PC-9 (cell line): Measurements from ENCODE around the gene CAPZB. TPM values are rescaled to one million over a fixed set of nuclear protein-coding genes. Genes with fewer than 3 reads are reported as not detected.

Experiments used
- BruUV-seq: library from RNA; stranded (reverse); fragments of 400-500 nt; replicated peaks from 2 replicates; lab custom pipeline; 2021; lab: Mats Ljungman, UMichigan
- CTCF ChIA-PET: fragments of 300-600 bp; sonication (Branson Sonifier 250); formaldehyde crosslinking; loops from one replicate; lab custom pipeline; 2022; ENCODE audit warnings: antibody characterized with exemption; lab: Charles Lee
- POLR2A ChIA-PET: fragments of 300-600 bp; sonication (Branson Sonifier 250); formaldehyde crosslinking; loops from one replicate; lab custom pipeline; 2022; ENCODE audit warnings: antibody characterized with exemption; ENCODE audit not compliant: unreplicated experiment; lab: Charles Lee
- DNase-seq, 2 experiments: peaks; one replicate each; pipeline versions ENCODE4 v3.0.0 to v3.0.0-alpha.2; 2015 to 2022; ENCODE audit warnings: mixed read lengths in 1 of 2
- H2AFZ ChIP-seq: fragments of 200-600 bp; sonication (generic); 2 replicates; pipeline ENCODE4 v1.8.1; 2017; ENCODE audit warnings: antibody characterized with exemption
- H3F3A ChIP-seq: fragments of 200-600 bp; sonication (generic); 2 replicates; pipeline ENCODE4 v1.8.1; 2017; ENCODE audit warnings: antibody characterized with exemption, mild to moderate bottlenecking, low read depth; ENCODE audit not compliant: insufficient read depth
- H3K27ac ChIP-seq: fragments of 200-600 bp; sonication (generic); 2 replicates; pipeline ENCODE4 v1.6.1; 2016; ENCODE audit warnings: mixed run types
- H3K27me3 ChIP-seq: fragments of 200-600 bp; sonication (generic); 2 replicates; pipeline ENCODE4 v1.6.1; 2016; ENCODE audit warnings: low read depth, mixed run types; ENCODE audit not compliant: insufficient read depth
- H3K36me3 ChIP-seq: fragments of 200-600 bp; sonication (generic); 2 replicates; pipeline ENCODE4 v1.6.1; 2016; ENCODE audit warnings: low read depth, mixed run types
- H3K4me1 ChIP-seq: fragments of 200-600 bp; sonication (generic); replicated peaks from 2 replicates; pipeline ENCODE4 v1.6.1; 2016; ENCODE audit warnings: mixed run types; ENCODE audit not compliant: insufficient read depth
- H3K4me2 ChIP-seq: fragments of 200-600 bp; sonication (generic); 2 replicates; pipeline ENCODE4 v1.6.1; 2017; ENCODE audit warnings: mixed run types
- H3K4me3 ChIP-seq: fragments of 200-600 bp; sonication (generic); 2 replicates; pipeline ENCODE4 v1.6.1; 2016; ENCODE audit warnings: mixed run types
- H3K79me2 ChIP-seq: fragments of 200-600 bp; sonication (generic); 2 replicates; pipeline ENCODE4 v1.6.1; 2017; ENCODE audit warnings: low read depth, mixed run types
- H3K9me2 ChIP-seq: fragments of 200-600 bp; sonication (generic); 2 replicates; pipeline ENCODE4 v1.8.1; 2017; ENCODE audit warnings: mild to moderate bottlenecking; ENCODE audit not compliant: insufficient read depth
- H3K9me3 ChIP-seq: fragments of 200-600 bp; sonication (generic); 2 replicates; pipeline ENCODE4 v1.8.1; 2016; ENCODE audit warnings: low read depth; ENCODE audit not compliant: insufficient read depth
- H4K20me1 ChIP-seq: fragments of 200-600 bp; sonication (generic); 2 replicates; pipeline ENCODE4 v1.8.1; 2017; ENCODE audit not compliant: insufficient read depth
- CTCF ChIP-seq: fragments of 200-600 bp; sonication (generic); conservative IDR thresholded peaks from 2 replicates; pipeline ENCODE4 v1.6.1; 2017; ENCODE audit warnings: mixed run types, antibody characterized with exemption, mild to moderate bottlenecking, moderate library complexity
- EZH2 ChIP-seq: fragments of 200-600 bp; sonication (generic); IDR thresholded peaks from 2 replicates; pipeline ENCODE4 v1.8.0; 2017; ENCODE audit warnings: antibody characterized with exemption, low read depth
- intact Hi-C: fragments of 100-400 bp; cut with micrococcal nuclease; formaldehyde crosslinking; loops from one replicate; pipeline ENCODE4 v1.10.0; 2022; ENCODE audit not compliant: unreplicated experiment
- total RNA-seq: library from RNA; stranded (reverse); gene quantifications from 2 replicates; pipeline ENCODE4 v1.2.3, GENCODE V29; 2021

Gene CAPZB
- total RNA-seq, 1 experiment from 2014 or later = 222 TPM

- BruUV-seq = no TSS peak
- CTCF ChIA-PET = no interaction called here
- TF ChIP-seq EZH2 (no peak), CTCF (no peak)
Observed at GRCh38 chr1:19294638-19295037, 190.7 kb downstream of the CAPZB start.

GRCh38 chr1:19289244-19289643, 196.1 kb downstream of the CAPZB start:
- TF ChIP-seq CTCF (no peak), EZH2 (no peak)
- H3K4me1 ChIP-seq = no peaks in the 10 kb centered on the region
- no peaks in the 10 kb centered on the region for H3K9me3 ChIP-seq
- ChIA-PET POLR2A (no interaction called here), CTCF (no interaction called here)
- H3K9me2 ChIP-seq = no peaks in the 10 kb centered on the region
- H3K4me2 ChIP-seq = no peak overlapping the region
- H3K27ac ChIP-seq = no peak overlapping the region
- DNase-seq = no peak
- H3K4me3 ChIP-seq = no peak overlapping the region
- no peaks in the 10 kb centered on the region for H4K20me1 ChIP-seq
- H3K36me3 ChIP-seq = no peaks in the 10 kb centered on the region
- H2AFZ ChIP-seq = no peak overlapping the region
- H3K27me3 ChIP-seq = no peaks in the 10 kb centered on the region
- no peaks in the 10 kb centered on the region for H3F3A ChIP-seq
- no TSS peak for BruUV-seq
- no peaks in the 10 kb centered on the region for H3K79me2 ChIP-seq
- intact Hi-C loops = no loop called here

More at GRCh38 chr1:19294638-19295037, 190.7 kb downstream of the CAPZB start:
- intact Hi-C loops = no loop called here
- no peaks in the 10 kb centered on the region for H3K9me2 ChIP-seq
- H3K27ac ChIP-seq = no peak overlapping the region
- H4K20me1 ChIP-seq = no peaks in the 10 kb centered on the region
- H3K36me3 ChIP-seq = no peaks in the 10 kb centered on the region
- no peaks in the 10 kb centered on the region for H3K27me3 ChIP-seq
- no peak overlapping the region for H2AFZ ChIP-seq
- no peak overlapping the region for H3K4me2 ChIP-seq
- no peak for DNase-seq
- no peaks in the 10 kb centered on the region for H3K9me3 ChIP-seq
- H3K79me2 ChIP-seq = no peaks in the 10 kb centered on the region
- H3K4me3 ChIP-seq = no peak overlapping the region
- POLR2A ChIA-PET = no interaction called here
- H3K4me1 ChIP-seq = no peaks in the 10 kb centered on the region
- no peaks in the 10 kb centered on the region for H3F3A ChIP-seq

Other genes with a start within 250 kb of the CAPZB start
- 40.7 and 45.8 TPM in 2 replicates for gene EMC1, start 234.0 kb downstream of the CAPZB start, total RNA-seq
- gene MRTO4, start 233.7 kb downstream of the CAPZB start, total RNA-seq = 29.0 and 32.4 TPM in 2 replicates
- 1.9 and 2.5 TPM in 2 replicates for gene AKR7A3, start 196.8 kb downstream of the CAPZB start, total RNA-seq
- gene AKR7A2, start 173.4 kb downstream of the CAPZB start, total RNA-seq = 79.6 and 114 TPM in 2 replicates
- 13.8 and 15.1 TPM in 2 replicates for gene SLC66A1, start 173.2 kb downstream of the CAPZB start, total RNA-seq
- 32.5 and 36.9 TPM in 2 replicates for gene NBL1, start 158.8 kb upstream of the CAPZB start, total RNA-seq
- gene HTR6, start 179.3 kb upstream of the CAPZB start, total RNA-seq = not detected in 2 replicates